Activated CD4-positive, alpha-beta T cell treated with anti-CD3 and anti-CD28 coated beads, Interleukin-2, amount 50 U/mL, for 4 hours (primary cell): ENCODE data around the gene ALG10.
"Not testable (repeated sequence)": the region's sequence is repeated elsewhere in the genome, so short reads cannot be mapped to it uniquely, and the experiment has no call there.

Source experiments
- DNase-seq, 2 experiments: peaks; one replicate each; pipeline ENCODE4 v3.0.0-alpha.2; 2020

ALG10 gene, protein sequence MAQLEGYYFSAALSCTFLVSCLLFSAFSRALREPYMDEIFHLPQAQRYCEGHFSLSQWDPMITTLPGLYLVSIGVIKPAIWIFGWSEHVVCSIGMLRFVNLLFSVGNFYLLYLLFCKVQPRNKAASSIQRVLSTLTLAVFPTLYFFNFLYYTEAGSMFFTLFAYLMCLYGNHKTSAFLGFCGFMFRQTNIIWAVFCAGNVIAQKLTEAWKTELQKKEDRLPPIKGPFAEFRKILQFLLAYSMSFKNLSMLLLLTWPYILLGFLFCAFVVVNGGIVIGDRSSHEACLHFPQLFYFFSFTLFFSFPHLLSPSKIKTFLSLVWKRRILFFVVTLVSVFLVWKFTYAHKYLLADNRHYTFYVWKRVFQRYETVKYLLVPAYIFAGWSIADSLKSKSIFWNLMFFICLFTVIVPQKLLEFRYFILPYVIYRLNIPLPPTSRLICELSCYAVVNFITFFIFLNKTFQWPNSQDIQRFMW

DNA sequence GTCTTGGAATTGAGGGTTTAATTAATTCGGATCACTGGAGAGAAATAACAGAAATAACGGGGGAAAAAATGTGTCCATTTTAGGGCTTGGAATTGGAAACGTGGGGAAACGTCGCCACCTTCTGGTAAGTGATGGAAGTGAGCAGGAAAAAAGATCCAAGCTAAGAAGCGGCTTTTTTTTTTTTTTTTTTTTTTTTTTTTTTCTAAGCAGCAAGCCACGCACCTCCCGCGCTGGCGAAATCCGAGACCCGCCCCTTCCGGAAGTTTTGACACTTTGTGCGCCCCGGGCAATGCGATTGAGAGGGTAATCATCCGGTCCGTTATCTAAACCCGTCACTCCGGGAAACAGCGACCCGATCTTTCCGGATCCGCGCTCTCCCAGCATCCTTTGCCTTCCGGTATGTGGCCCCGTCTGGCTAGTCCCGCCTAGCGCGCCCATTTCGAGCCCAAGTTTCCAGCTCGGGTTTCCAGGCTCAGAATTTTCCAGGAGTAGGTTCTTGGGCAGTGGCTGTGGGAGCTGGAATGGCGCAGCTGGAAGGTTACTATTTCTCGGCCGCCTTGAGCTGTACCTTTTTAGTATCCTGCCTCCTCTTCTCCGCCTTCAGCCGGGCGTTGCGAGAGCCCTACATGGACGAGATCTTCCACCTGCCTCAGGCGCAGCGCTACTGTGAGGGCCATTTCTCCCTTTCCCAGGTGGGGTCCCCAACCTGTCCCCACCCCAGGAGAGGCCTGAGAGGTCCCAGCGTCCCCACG lies at the start of gene ALG10:
Gene ALG10, plus strand, starts transcription at position 418 of the 752 bp plus-strand sequence. Its CDS starts 104 bp downstream, at position 522.
- DNase-seq: peak; percentile 95

- DNase-seq: not testable (repeated sequence)
Measured at GRCh38 chr12:33972884-33973283, 49.4 kb upstream of the ALG10 start.

DNA sequence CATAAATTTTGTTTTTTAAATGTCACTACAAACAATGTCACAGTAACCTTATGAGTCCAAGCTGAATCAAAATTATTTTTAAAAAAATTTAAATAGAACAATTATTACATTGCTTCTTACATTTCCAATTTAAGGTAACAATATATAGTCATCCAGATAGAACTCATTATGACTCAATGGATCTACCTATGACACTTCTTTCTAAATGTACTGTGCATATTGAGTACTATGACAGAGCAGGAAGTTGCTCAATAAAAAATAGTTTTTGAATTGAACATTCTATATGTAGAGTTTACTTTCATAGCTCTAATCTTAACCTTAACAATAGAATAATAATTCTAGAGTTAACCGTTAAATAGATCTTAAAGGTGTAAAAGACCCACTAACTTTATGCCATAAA lies 44.4 kb upstream of the ALG10 start:
- no peak for DNase-seq

DNA sequence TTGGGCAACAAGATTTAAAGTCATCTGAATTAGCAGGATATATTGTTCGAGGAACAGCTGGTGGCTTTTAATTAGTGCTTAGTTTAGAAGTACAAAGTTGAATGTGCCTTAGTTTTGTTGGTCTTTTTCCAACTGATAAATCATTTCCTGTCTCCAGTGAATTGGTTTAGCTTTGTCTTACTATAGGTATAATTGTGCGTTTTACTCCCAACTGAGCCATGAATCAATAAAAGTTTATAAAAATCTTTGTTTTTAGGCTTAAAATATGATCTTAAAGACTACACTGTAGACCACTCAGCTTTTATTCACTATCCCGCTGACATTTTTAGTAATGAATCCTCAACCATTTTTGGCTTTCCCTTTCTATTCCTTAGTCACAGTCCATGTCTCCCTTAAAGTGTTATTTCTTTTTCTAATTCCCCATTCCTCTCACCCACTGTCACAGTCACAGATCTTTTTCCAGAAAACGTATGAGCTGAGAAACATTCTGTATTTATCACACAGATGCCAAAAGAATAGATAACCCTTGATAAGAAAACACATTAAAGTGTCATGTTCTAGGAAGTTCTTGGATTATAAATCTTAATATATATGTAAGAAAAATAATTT lies 34.0 kb upstream of the ALG10 start:
- DNase-seq: no peak

DNA sequence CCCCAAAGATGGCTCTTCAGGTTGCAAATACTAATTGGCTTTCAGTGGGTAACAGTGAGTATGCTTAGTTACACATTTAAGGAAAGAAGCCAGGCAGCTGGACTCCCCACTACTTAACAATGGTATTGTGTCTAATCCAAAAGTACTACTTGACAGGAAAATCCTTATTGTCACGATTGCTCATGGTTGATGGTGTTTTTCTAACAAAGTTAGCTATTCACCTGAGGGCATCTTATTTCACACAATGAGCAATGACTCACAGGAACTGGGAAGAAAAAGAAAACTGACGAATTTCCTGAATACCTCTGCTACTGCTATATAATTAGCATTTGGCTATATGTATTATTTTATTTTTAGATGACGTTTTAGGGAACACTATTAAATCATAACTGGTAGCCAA lies 33.4 kb upstream of the ALG10 start:
- DNase-seq: no peak

- DNase-seq: no peak
Measured at GRCh38 chr12:33994857-33995808, 27.2 kb upstream of the ALG10 start.

- DNase-seq: not testable (repeated sequence)
Measured at GRCh38 chr12:34008835-34009234, 13.5 kb upstream of the ALG10 start.

- no peak for DNase-seq
Measured at GRCh38 chr12:34016361-34016760, 5.9 kb upstream of the ALG10 start.

DNA sequence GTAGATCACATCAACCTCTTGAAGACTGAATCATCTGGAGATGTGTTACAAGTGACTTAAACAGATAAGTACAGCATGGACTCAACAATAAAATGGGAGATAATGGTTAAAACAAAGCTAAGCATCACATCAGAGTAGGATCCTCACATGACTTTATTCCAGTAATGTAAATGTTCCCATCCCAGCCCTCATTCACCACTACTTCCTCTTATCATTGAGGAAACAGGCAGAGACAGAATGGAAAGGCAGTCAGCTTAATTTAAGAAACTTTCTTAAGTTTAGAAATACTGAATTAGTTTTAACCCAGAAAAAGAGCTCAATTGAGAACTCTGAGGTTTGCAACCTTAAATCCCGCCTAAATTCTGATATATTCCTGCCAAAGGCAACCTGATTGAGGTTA lies 1.2 kb upstream of the ALG10 start:
- no peak for DNase-seq

DNA sequence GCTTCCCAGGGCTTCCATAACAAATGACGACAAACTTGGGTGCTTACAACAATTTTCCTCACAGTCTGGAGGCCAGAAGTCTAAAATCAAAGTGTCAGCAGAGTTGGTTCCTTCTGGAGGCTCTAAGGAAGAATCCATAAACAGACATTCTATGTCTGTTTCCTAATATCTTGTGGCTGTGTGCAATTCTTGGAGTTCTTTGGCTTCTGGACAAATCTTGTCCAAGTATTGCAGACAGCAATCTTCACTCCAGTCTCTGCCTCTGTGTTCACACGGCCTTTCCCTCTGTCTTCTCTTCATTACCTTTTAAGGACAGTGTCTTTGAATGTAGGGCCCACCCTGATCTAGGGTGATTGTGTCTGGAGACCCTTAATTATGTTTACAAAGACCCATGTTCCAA lies 5.4 kb downstream of the ALG10 start:
- not testable (repeated sequence) for DNase-seq

DNA sequence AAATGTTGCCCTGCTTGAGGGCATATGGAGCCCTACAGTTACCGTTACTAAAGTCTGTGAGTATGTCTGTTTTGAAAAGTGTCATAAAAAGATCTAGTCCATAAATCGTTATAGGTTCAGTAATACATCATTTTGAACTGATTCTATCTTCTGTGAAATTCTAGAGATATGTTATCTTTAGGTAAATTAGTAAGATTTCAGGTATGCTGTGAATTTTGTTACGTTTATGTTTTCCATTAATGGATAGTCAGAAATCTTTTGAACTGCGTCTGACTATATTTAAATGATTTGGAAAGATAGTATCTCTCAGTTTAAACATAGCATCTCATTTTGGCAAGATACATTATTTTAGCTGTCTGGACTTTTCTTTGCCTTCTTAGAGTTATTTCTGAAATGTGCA lies 8.3 kb downstream of the ALG10 start:
- DNase-seq: no peak

DNA sequence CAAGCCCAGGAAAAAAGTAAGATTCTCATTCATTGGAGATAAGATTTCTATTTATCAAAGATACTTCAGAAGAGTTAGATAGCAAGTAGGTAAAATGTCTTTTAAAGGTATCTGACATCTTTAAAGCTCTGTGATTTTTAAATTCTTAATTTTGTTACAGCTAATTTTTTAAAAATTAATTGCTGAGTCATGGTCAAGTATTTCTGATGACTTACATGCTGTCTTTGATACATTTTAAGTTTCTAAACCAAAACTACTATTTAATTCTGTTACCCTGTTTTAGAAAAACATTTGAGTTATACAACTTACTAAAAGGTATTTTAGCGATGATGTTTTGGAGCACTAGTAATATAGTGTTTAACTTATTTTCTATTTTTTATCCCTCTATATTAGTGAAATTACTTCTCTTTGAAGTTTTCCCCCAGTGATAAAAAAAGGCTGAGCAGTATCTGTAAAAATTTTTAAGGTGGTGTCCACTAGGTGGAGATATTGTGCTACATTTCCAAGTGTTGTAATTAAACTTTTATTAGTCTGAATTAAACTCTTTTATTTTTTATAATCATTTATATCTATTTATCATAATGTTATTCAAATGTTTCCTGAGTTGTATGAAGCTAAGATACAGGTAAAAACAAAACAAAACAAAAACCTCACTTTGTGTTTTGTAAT lies 11.5 kb downstream of the ALG10 start:
- no peak for DNase-seq

- DNase-seq: not testable (repeated sequence)
Measured at GRCh38 chr12:34038357-34038756, 16.1 kb downstream of the ALG10 start.

DNA sequence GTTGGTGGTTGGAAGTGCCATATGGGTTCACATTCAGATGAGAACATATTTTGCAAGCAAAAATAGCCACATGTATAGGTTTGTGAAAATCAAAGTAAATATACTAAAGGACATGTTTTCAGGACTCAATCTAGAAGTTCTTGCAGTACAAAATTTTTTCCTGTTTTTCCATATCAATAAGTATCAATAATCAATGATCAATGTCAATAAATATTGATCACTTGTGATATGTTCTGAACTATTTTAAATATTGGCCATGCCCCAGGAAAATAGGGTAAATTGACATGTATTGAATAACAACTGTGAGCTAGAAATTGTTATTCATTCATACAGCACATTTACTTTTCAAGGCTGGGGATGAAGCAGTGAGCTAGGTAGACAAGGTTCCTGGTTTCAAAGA lies 24.3 kb downstream of the ALG10 start:
- no peak for DNase-seq

DNA sequence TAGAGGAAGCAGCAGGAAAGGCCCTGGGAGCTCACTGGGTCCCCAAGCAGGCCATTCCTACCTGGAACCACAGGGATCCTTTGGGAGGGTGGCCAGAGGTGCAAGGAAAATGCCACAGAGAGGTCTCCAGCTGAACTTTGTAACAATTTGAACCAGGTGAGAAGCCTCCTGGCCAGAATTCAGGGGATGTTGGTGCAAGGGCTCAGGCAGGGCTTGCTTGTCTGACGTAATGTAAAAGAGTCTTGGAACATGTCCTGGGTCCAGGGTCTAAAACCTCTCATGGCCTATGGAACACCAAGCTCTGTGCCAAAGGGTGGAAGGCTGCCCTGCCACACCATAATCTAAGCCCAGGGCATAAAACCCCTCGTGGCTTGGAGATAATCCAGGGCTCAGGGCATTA lies 25.6 kb downstream of the ALG10 start:
- DNase-seq: not testable (repeated sequence)

- DNase-seq: no peak
Measured at GRCh38 chr12:34048714-34049113, 26.4 kb downstream of the ALG10 start.

DNA sequence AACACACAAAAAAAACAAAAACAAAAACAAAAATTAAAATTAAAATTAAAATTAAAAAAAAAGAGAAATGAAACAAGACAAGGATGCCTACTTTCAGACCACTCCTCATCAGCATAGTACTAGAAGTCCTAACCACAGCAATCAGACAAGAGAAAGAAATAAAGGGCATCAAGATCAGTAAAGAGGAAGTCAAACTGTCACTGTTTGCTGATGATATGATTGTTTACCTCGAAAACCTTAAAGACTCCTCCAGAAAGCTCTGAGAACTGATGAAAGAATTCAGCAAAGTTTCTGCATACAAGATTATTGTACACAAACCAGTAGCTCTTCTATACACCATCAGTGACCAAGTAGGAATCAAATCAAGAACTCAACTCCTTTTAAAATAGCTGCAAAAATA lies 29.2 kb downstream of the ALG10 start:
- no peak for DNase-seq

DNA sequence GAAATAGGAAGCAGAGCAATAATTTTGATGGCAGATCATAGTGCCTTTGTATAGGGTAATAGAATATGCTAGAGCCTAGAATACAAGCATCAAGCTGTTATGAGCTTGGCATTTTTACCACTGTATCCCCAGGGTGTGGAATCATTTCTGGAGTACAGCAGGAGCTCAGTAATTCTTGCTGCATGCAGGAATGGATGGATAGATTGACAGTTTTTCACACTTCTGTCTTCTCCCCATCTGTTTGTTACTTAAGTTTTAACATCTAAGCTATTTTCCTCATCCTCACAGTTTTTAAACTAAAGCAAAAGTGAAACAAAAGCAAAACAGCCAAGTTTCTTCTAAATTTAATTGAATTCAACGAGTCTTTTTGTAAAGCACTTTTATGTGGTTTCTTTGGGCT lies 32.6 kb downstream of the ALG10 start:
- DNase-seq: no peak
